HG02840 (cell line): ENCODE data around the gene CAMK2B.

Experiments used
- ATAC-seq: cut with Tn5 transposase; IDR thresholded peaks from one replicate; pipeline ENCODE4 v1.9.1; 2021; ENCODE audit warnings: mild to moderate bottlenecking, moderate library complexity, moderate number of reproducible peaks; ENCODE audit not compliant: unreplicated experiment, low FRiP score

The CAMK2B gene

GRCh38 chr7:44310221-44310848 lies 15.1 kb downstream of the CAMK2B start:
- no peak for ATAC-seq

GRCh38 chr7:44309271-44310091 lies 15.9 kb downstream of the CAMK2B start:
- no peak for ATAC-seq

- ATAC-seq = no peak
Measured at GRCh38 chr7:44308596-44309270, 16.7 kb downstream of the CAMK2B start.

- no peak for ATAC-seq
Measured at GRCh38 chr7:44307905-44308595, 17.3 kb downstream of the CAMK2B start.

GRCh38 chr7:44307301-44307900 lies 18.0 kb downstream of the CAMK2B start:
- ATAC-seq = no peak

- ATAC-seq = no peak
Measured at GRCh38 chr7:44306606-44307005, 18.8 kb downstream of the CAMK2B start.

GRCh38 chr7:44305564-44306507 lies 19.6 kb downstream of the CAMK2B start:
- ATAC-seq = no peak

GRCh38 chr7:44294325-44295069 lies 30.9 kb downstream of the CAMK2B start:
- ATAC-seq = no peak

GRCh38 chr7:44293561-44294324 lies 31.7 kb downstream of the CAMK2B start:
- no peak for ATAC-seq

- no peak for ATAC-seq
Measured at GRCh38 chr7:44292876-44293560, 32.4 kb downstream of the CAMK2B start.

- ATAC-seq = no peak
Measured at GRCh38 chr7:44292420-44292817, 33.0 kb downstream of the CAMK2B start.

- ATAC-seq = no peak
Measured at GRCh38 chr7:44291733-44292419, 33.5 kb downstream of the CAMK2B start.

GRCh38 chr7:44291066-44291732 lies 34.2 kb downstream of the CAMK2B start:
- ATAC-seq = no peak

- no peak for ATAC-seq
Measured at GRCh38 chr7:44290252-44290620, 35.2 kb downstream of the CAMK2B start.

- ATAC-seq = no peak
Measured at GRCh38 chr7:44289341-44290251, 35.8 kb downstream of the CAMK2B start.
